22Rv1 (cell line): ENCODE data around the gene KRTAP4-8.
"Not testable (repeated sequence)": the region's sequence is repeated elsewhere in the genome, so short reads cannot be mapped to it uniquely, and the experiment has no call there.

Experiments used
- H3K27ac ChIP-seq: fragments of 450-650 bp; 2 replicates; pipeline ENCODE4 v1.5.1; 2017
- ZFX ChIP-seq: fragments of 450-650 bp; IDR thresholded peaks from 2 replicates; pipeline ENCODE4 v1.6.1; 2017; ENCODE audit warnings: antibody characterized with exemption, borderline replicate concordance
- TF ChIP-seq, protein P1 (sequence below): fragments of 450-650 bp; IDR thresholded peaks from 2 replicates; pipeline ENCODE4 v1.5.1; 2017; ENCODE audit warnings: mild to moderate bottlenecking

Gene KRTAP4-8

DNA sequence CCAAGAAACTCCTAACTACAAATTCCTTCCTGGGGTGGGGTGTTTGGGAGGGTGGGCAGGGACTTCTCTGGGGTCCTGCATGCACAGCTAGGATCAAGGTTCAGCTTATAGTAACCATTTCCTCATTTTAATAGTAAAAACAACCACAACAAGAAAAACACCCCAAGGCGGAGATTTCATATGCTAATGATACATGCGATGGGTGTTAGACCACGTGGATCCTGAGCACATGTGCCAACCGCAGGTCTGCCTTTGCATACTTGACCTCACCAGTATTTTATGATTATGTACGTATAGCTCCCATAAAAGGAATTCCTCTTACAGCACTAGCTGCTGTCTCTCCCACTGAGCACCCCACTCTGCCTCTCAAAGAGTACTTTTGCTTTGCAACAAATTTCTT, 18.4 kb upstream of the KRTAP4-8 start:
- TF ChIP-seq, protein P1, sequence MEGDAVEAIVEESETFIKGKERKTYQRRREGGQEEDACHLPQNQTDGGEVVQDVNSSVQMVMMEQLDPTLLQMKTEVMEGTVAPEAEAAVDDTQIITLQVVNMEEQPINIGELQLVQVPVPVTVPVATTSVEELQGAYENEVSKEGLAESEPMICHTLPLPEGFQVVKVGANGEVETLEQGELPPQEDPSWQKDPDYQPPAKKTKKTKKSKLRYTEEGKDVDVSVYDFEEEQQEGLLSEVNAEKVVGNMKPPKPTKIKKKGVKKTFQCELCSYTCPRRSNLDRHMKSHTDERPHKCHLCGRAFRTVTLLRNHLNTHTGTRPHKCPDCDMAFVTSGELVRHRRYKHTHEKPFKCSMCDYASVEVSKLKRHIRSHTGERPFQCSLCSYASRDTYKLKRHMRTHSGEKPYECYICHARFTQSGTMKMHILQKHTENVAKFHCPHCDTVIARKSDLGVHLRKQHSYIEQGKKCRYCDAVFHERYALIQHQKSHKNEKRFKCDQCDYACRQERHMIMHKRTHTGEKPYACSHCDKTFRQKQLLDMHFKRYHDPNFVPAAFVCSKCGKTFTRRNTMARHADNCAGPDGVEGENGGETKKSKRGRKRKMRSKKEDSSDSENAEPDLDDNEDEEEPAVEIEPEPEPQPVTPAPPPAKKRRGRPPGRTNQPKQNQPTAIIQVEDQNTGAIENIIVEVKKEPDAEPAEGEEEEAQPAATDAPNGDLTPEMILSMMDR = no peak
- no peak for TF ChIP-seq ZFX
- H3K27ac ChIP-seq = no peak overlapping the region

DNA sequence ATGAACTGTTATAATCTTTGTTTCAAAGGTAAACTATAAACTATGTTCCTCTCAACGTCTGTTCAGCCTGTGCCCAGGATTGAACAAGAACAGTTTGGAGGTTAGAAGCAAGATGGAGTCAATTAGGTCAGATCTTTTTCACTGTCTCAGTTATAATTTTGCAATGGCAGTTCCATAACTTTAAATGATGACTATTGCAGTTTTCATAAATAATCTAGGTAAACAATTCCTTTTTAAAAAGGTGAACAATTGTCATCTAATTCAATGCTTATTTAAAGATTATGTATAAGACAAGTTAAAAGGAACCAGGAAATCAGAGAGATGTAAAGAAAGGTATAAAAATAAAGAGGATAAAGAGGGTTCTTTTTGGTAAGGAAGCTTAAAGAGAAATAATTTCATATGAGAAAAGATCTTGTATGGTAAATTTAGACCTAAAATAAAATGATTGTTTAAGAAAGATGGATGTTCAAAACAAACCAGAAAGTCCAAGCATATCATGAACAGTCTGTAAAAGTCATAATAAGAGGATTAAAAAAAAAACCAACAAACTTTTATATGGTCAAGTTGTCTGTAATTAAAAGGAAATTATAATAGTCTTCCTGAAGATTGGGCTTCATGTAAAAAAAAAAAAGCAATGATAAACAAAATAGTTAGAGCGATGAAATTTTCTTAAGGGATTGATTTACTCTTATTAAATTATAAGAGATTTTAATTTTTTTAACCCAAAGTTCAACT, 13.4 kb upstream of the KRTAP4-8 start:
- no peak for TF ChIP-seq ZFX
- TF ChIP-seq, protein P1 = no peak
- no peak overlapping the region for H3K27ac ChIP-seq

DNA sequence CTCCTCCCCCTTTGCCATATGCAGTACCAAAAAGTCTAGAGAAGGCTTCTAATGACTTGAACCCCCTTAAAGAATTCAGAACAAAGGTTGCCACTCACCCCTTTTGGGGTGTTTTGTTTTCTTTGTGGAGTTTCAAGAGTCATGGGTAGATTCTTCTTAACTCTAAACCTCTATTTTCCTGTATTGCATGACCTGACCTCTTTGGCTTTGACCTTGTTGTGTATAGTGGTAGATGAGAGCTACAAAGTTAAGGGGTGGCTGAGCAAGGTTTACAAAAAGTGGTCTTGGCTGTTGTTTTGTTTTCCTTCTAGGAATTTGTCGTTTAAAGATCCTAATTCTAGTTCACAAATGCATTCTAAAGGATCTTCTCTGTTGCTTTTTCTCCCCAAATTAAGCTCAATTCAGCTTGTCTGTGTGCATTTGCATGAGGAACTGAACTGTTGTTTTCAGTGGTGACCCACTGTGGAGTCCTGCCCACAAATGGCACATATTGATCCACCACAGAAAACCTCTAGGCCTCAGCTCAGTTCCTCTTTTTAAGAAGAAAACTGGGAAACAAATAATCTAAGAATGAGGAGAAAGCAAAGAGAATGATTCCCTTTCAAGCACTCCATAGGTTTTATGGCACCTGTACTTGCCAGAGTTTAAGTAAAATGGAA, 10.9 kb upstream of the KRTAP4-8 start:
- not testable (repeated sequence) for H3K27ac ChIP-seq

DNA sequence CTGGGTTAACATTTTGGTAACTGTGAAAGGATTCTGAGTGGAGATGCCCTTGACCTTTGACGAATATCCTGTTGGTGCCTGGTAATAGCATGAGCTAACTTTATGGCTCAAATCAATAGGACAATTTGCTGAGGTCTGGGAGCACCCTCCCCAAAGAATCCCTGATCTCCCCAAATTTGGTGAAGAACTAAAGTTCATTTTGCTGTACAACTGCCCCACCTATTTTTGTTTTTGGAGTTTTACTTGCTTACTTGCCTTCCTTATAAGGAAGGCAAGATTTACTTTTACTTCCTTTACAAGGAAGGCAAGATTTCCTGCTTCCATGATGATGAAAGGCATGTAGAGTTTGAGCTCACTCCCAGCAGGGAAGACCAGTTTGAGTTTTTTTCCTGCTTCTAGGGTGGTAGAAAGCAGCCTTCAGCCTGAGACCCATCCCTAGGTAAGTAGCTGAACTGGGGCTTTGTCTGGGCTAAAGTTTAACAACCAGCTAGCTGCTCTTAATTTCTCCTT, 10.1 kb upstream of the KRTAP4-8 start:
- H3K27ac ChIP-seq = no peak overlapping the region
- TF ChIP-seq ZFX = no peak
- TF ChIP-seq, protein P1 = no peak

DNA sequence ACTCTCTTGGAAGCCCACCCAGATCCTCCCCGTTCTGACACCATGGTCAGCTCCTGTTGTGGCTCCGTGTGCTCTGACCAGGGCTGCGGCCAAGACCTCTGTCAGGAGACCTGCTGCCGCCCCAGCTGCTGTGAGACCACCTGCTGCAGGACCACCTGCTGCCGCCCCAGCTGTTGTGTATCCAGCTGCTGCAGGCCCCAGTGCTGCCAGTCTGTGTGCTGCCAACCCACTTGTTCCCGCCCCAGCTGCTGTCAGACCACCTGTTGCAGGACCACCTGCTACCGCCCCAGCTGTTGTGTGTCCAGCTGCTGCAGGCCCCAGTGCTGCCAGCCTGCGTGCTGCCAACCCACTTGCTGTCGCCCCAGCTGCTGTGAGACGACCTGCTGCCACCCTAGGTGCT, 7.4 kb upstream of the KRTAP4-8 start, which contains the start of gene KRTAP4-9:
Gene KRTAP4-9 (plus strand): TSS at position 43 of the 400 bp plus-strand sequence. CDS start 0 bp downstream, at position 43.
- not testable (repeated sequence) for H3K27ac ChIP-seq

DNA sequence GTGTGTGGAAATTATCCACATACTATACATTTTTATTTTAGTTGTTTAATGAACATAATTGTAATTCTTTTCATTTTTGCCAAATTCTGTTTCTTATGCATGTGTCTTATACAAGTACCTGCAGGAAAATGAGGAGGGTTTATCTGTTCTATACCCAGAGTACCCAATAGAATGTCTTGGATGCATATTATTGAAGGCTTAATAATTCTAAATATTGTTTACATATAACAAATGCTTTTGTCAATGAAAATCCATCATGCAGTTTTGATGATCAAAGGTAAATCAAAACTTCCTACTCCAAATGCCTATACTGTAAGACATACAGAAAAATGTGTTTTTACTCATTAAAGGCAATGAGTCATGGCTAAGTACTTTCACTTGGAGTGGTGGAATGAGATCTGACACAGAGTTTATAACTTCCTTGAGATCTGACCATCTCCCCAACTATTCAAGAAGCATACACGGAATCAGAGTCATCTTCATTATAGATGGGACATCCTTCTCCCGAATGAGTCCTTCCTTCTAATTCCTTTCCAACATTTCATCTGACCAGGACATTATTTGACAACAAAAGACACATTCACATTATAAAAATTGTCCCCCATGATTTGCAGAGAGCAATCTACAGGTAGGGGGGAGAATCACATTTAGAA, 6.6 kb upstream of the KRTAP4-8 start:
- not testable (repeated sequence) for H3K27ac ChIP-seq

DNA sequence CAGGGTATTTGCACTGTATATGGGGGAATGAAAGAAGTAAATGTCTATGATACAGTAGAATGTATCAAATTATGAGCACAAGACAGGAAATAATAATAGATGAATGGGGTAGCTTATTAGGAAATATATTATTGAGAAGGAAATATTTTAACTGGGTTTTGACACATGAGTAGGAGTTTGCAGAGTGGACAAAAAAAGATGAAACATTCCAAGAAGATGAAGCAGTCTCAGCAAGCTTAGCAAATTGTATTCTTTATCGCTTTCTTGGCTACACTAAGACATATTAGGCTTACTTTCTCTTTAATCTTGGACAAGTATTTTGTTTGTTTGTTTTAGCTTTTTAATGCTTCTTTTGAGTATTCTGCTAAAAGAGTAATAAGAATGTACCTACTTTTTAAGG, 6.0 kb upstream of the KRTAP4-8 start:
- no peak overlapping the region for H3K27ac ChIP-seq
- TF ChIP-seq, protein P1 = no peak
- no peak for TF ChIP-seq ZFX

DNA sequence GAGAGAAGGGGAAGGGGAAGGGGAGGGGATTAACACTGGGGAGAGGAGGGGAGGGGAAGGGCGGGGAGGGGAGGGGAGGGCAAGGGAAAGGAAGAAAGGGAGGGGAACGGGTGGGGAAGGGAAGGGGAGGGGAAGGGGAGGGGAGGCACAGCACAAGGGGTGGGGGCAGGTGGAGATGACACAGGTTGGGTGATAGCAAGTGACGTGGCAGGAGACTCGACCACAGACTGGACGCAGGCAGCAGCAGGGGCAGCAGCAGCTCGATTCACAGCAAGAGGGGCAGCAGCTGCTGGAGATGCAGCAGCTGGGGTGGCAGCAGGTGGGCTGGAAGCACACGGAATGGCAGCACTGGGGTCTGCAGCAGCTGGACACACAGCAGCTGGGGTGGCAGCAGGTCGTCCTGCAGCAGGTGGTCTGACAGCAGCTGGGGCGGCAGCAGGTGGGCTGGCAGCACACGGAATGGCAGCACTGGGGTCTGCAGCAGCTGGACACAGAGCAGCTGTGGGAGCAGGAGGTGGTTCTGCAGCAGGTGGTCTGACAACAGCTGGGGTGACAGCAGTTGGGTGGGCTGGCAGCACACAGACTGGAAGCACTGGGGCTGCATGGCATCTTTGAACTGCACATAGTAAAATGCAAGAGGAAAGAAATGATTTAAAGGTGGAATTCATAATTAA, 3.8 kb upstream of the KRTAP4-8 start, which contains the start of gene KRTAP4-16:
Gene KRTAP4-16 (minus strand): TSS at position 624 of the 674 bp plus-strand sequence. CDS start 0 bp downstream, at position 624.
- TF ChIP-seq ZFX = no peak
- TF ChIP-seq, protein P1 = no peak
- no peak within 1 kb of the TSS for H3K27ac ChIP-seq

DNA sequence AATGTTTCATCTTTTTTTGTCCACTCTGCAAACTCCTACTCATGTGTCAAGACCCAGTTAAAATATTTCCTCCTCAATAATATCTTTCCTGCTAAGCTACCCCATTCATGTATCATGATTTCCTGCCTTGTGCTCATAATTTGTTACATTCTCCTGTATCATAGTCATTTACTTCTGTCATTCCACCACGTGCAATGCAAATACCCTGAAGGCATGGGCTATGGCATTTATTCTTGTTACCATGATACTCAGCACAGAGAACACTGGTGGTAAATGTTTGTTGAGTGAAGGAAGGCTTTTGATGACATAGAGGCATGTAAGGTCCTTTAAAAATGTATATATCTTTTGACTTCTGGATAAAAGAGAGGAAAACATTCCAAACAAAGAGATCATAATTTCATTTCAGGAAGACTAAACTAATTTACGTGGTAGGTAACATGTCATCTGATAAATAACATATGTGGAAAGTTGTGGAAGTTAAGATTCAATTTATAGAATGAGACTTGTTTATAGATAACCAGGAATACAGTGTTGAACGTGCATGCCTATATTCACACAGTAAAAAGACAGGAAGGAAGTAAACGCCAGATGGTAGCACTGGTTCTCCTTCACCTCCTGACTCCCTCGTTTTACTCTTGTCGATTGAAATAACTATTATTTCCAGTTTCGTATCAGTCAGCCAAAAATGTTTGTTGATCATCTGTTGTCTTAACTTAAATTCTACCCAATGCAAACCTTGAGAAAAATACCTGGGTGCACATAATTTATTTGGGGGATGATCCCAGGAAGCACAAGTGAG, 1.9 kb upstream of the KRTAP4-8 start:
- H3K27ac ChIP-seq = not testable (repeated sequence)
